K562 (cell line): Measurements from ENCODE around the gene KIF6. TPM values are rescaled to one million over a fixed set of nuclear protein-coding genes. Genes with fewer than 3 reads are reported as not detected.

ENCODE experiments used
- ATAC-seq: fragments of 200-7000 bp; cut with Tn5 transposase; 3 replicates; pipeline ENCODE4 v1.9.1; 2020; ENCODE audit warnings: moderate library complexity
- BruUV-seq: library from RNA; stranded (reverse); fragments of 400-500 nt; replicated peaks from 2 replicates; lab custom pipeline; 2021; lab: Mats Ljungman, UMichigan
- CTCF ChIA-PET: fragments of 300-600 bp; formaldehyde crosslinking; extraction: SDS; loops from one replicate; lab custom pipeline; 2021; ENCODE audit warnings: low intra/inter-chr PET ratio; lab: Yijun Ruan, JAX
- POLR2A ChIA-PET: fragments of 300-600, 350-650 bp; sonication (Branson Sonifier 250); formaldehyde crosslinking; extraction: SDS; loops from one replicate; lab custom pipeline; 2021; ENCODE audit warnings: antibody characterized with exemption, inconsistent platforms; lab: Yijun Ruan, JAX
- DNase-seq, 4 experiments: peaks; one replicate each; pipeline versions ENCODE4 v3.0.0 to v3.0.0-alpha.2; 2011 to 2018; ENCODE audit warnings: low spot score in 3 of 4, mixed read lengths in 3 of 4; ENCODE audit errors: extremely low read depth in 1 of 4
- FAIRE-seq: peaks from 2 replicates; lab custom pipeline; 2011; peaks lifted over from hg19 to GRCh38; lab: Jason Lieb, UNC
- H2AFZ ChIP-seq: 2 replicates; pipeline ENCODE4 v1.6.0; 2011; ENCODE audit warnings: low read depth, low read length, control low read depth, inconsistent platforms
- H3K27ac ChIP-seq: fragments of 200-600 bp; 3 replicates; pipeline ENCODE4 v1.8.0; 2011; ENCODE audit warnings: low read depth, mild to moderate bottlenecking, control low read depth, inconsistent platforms, low read length, moderate library complexity, mixed read lengths; ENCODE audit errors: extremely low read depth
- H3K27me3 ChIP-seq, 2 experiments: fragments of 300-600 bp in 1 of 2; 2 replicates in 1 of 2; 3 replicates in 1 of 2; pipeline versions ENCODE4 v1.6.0 to v1.8.0; 2011; ENCODE audit warnings: inconsistent platforms in 2 of 2, low read length in 2 of 2, mild to moderate bottlenecking in 1 of 2, mixed read lengths in 1 of 2, moderate library complexity in 1 of 2; ENCODE audit not compliant: control insufficient read depth in 2 of 2, insufficient read depth in 2 of 2
- H3K36me3 ChIP-seq: fragments of 300-600 bp; 3 replicates; pipeline ENCODE4 v1.8.0; 2011; ENCODE audit warnings: mild to moderate bottlenecking, low read length, inconsistent platforms; ENCODE audit not compliant: control insufficient read depth, insufficient read depth
- H3K4me1 ChIP-seq, 2 experiments: fragments of 200-600 bp in 1 of 2; replicated peaks in 1 of 2; 2 replicates in 1 of 2; 3 replicates in 1 of 2; pipeline versions ENCODE4 v1.5.1 to v1.8.0; 2011; ENCODE audit warnings: inconsistent platforms in 2 of 2, low read length in 2 of 2, mild to moderate bottlenecking in 1 of 2, mixed read lengths in 1 of 2, moderate library complexity in 1 of 2; ENCODE audit not compliant: control insufficient read depth in 2 of 2, insufficient read depth in 2 of 2
- H3K4me2 ChIP-seq: 2 replicates; pipeline ENCODE4 v1.6.1; 2011; ENCODE audit warnings: low read length, control low read depth, inconsistent platforms, mixed read lengths; ENCODE audit not compliant: insufficient read depth
- H3K4me3 ChIP-seq: fragments of 200-600 bp; sonication (generic), shearing (Covaris generic); 2 replicates; pipeline ENCODE4 v1.5.1; 2016; ENCODE audit warnings: control low read depth, inconsistent platforms
- H3K79me2 ChIP-seq: fragments of 200-600 bp; 3 replicates; pipeline ENCODE4 v1.8.0; 2011; ENCODE audit warnings: low read length, inconsistent platforms; ENCODE audit not compliant: control insufficient read depth, insufficient read depth
- H3K9ac ChIP-seq, 2 experiments: 2 replicates each; pipeline versions ENCODE4 v1.6.0 to v1.6.1; 2011; ENCODE audit warnings: low read depth in 2 of 2, low read length in 2 of 2, control low read depth in 1 of 2, inconsistent platforms in 1 of 2, mild to moderate bottlenecking in 1 of 2, mixed read lengths in 1 of 2; ENCODE audit not compliant: insufficient read depth in 1 of 2
- H3K9me1 ChIP-seq: one replicate; pipeline ENCODE4 v1.6.0; 2011; ENCODE audit warnings: inconsistent platforms, mild to moderate bottlenecking, low read length, moderate library complexity; ENCODE audit not compliant: control insufficient read depth, insufficient read depth
- H3K9me3 ChIP-seq: replicated peaks from 2 replicates; pipeline ENCODE4 v1.5.1; 2011; ENCODE audit warnings: low read depth, low read length, inconsistent platforms; ENCODE audit not compliant: control insufficient read depth, insufficient read depth
- H4K20me1 ChIP-seq: replicated peaks from 2 replicates; pipeline ENCODE4 v1.6.1; 2011; ENCODE audit warnings: low read length, inconsistent platforms, mixed read lengths; ENCODE audit not compliant: control insufficient read depth, insufficient read depth
- ERF ChIP-seq: fragments of 450-650 bp; formaldehyde crosslinking; IDR thresholded peaks from 2 replicates; pipeline ENCODE4 v1.4.0; 2020; ENCODE audit warnings: mild to moderate bottlenecking, mixed read lengths
- NR0B1 ChIP-seq: fragments of 450-650 bp; IDR thresholded peaks from one replicate; pipeline ENCODE4 v1.6.1; 2018; ENCODE audit warnings: mild to moderate bottlenecking, moderate library complexity; ENCODE audit not compliant: partially characterized antibody
- SUPT5H ChIP-seq: fragments of 450-650 bp; IDR thresholded peaks from 2 replicates; pipeline ENCODE4 v1.6.1; 2016
- ZNF253 ChIP-seq: fragments of 250-450 bp; sonication (Bioruptor Pico); conservative IDR thresholded peaks from 2 replicates; pipeline ENCODE4 v1.6.1; 2021; ENCODE audit warnings: mild to moderate bottlenecking
- ZNF407 ChIP-seq: fragments of 450-650 bp; IDR thresholded peaks from 2 replicates; pipeline ENCODE4 v1.6.1; 2016; ENCODE audit warnings: low read depth
- WGBS: fragments of 100-300 bp; shearing (Covaris generic); methylation state at CpG from one replicate; pipeline ENCODE4 v1.1.6; 2016; ENCODE audit warnings: low coverage, mixed read lengths; ENCODE audit not compliant: insufficient coverage; ENCODE audit errors: missing lambda C conversion rate; 5-methylcytosine and 5-hydroxymethylcytosine counted together
- in situ Hi-C: fragments of 300-500 bp; cut with MboI; formaldehyde crosslinking; loops from 4 replicates; pipeline ENCODE4 v1.15.0; 2018; ENCODE audit warnings: inconsistent platforms, mixed read lengths
- intact Hi-C: fragments of 100-400 bp; cut with micrococcal nuclease; formaldehyde crosslinking; loops from 2 replicates; pipeline ENCODE4 v1.14.2; 2022
- polyA plus RNA-seq, 8 experiments: library from polyadenylated mRNA; depleted of rRNA in 4 of 8; stranded (reverse) in 5 of 8; unstranded in 3 of 8; fragments of >200 nt; fragmentation: Nextera tagmentation in 2 of 8; fragmentation: Illumina TruSeq in 1 of 8; extraction: Ambion mirVana in 2 of 8; extraction: Trizol in 1 of 8; gene quantifications; 2 replicates each; pipeline versions ENCODE4 v1.2.1 to v1.2.3, GENCODE V29; 2011 to 2014; ENCODE audit warnings: inconsistent platforms in 1 of 8, missing spikeins in 1 of 8
- total RNA-seq, 7 experiments: library from RNA; depleted of rRNA in 6 of 7; stranded (reverse); fragments of >200 nt in 6 of 7; fragmentation: Illumina TruSeq in 2 of 7; extraction: Trizol in 2 of 7; gene quantifications; 2 replicates each; pipeline versions ENCODE4 v1.2.1 to v1.2.3, GENCODE V29; 2011 to 2021; ENCODE audit warnings: low replicate concordance in 1 of 7

The KIF6 gene
- total and polyA plus RNA-seq, 9 of the 15 experiments (the other 6 are each of a cell fraction or from before 2014, with no cell fraction given): not detected

- in situ Hi-C loops (no loop called here), intact Hi-C loops (no loop called here)
- no peaks in the 10 kb centered on the region for H3K36me3 ChIP-seq
- H3K9me1 ChIP-seq: no peaks in the 10 kb centered on the region
- no peak for ATAC-seq
- DNase-seq: no peak
- FAIRE-seq: no peak
- no peak overlapping the region for H2AFZ ChIP-seq
- no TSS peak for BruUV-seq
- no peaks in the 10 kb centered on the region for H3K79me2 ChIP-seq
- H3K9me3 ChIP-seq: no peaks in the 10 kb centered on the region
- no peak overlapping the region for H3K4me3 ChIP-seq
- H3K4me2 ChIP-seq: no peak overlapping the region
- TF ChIP-seq ZNF407: no peak
- TF ChIP-seq NR0B1: no peak
- no peak for TF ChIP-seq ERF (CRISPR knock-in tag)
- TF ChIP-seq ZNF253 (CRISPR knock-in tag): no peak
- TF ChIP-seq SUPT5H: no peak
- TF ChIP-seq, all 486 proteins: peak for 0
- Histone ChIP-seq H3K4me1 (no peaks in the 10 kb centered on the region), H3K27me3 (no peaks in the 10 kb centered on the region), H4K20me1 (no peaks in the 10 kb centered on the region), H3K9ac (no peak overlapping the region), H3K27ac (no peak overlapping the region)
- CTCF ChIA-PET: no interaction called here
- 1% methylated on average over 3 of the region's 3 CpGs for WGBS
- POLR2A ChIA-PET: no interaction called here
These were observed 152.4 kb downstream of the KIF6 start for GRCh38 chr6:39572661-39573340.
